ENCODE measurements around the gene MRPL33.

The MRPL33 gene

DNA sequence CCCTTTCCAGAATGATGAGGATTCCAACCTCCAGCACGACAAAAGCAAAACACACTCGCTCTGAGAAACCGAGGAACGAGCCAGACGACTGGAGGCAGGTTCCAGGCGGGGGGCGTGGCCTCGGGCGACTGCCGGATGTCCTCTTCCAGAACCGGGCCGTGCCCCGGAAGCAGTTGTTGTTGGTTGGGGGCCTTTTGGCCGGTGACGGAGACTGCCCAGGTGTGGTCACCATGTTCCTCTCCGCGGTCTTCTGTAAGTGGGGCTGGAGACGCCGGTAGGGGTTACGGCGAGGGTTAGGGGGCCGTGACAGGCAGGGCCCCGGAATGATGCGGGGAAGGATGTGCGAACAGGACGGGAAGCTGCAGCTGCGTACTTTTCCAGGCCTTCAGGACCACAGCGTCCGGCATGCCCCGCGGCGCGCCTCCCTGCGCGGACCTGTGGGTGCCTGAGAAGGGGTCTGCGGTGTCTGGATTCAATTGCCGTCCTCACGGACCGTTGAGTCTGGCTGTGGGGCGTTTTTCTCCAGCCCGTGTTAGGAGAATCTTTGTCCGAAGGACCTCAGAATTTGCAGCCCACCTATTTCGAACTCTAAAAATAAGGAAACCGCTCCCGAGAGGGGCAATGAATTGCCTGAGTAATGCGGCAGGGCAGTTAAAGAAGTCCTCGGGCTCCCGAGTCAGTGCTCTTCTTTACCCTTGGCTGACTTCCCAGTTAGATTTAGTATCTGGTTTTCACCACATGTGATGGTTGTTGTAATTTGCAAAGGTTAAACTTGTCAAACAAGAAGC lies at the start of gene MRPL33:
MRPL33 (plus strand) TSS at position 172 of the 788 bp plus-strand sequence; CDS start at position 231, 59 bp downstream.
- peak; percentile 76 for FAIRE-seq

DNA sequence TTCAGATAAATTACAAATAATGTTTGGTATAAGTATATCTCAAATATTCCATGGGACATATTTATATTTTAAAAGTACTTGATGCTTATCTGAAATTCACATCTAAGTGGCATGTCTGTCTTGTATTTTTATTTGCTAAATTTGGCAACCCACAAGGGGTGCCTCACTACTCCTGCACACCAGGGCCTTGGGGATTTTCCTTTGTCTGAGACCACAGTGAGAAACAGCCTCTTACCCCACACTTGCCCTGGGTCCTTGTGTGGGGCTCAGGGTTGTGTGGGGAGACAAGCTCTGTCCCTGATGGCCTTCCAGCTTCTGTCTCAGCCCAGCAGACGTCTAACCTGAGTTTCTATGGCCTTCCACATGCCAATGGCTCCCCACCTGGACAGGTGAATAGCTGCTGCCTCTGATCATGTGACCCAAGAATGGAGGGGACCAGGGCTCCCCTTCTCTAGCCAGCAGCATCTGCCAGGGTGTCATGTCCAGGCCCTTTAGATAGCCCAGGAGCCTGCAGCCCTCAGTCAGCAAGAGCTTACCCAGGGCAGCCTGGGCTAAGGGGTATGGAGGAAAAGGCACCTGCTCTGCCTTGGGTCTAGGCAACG lies 49.5 kb upstream of the MRPL33 start:
- no peak for FAIRE-seq

DNA sequence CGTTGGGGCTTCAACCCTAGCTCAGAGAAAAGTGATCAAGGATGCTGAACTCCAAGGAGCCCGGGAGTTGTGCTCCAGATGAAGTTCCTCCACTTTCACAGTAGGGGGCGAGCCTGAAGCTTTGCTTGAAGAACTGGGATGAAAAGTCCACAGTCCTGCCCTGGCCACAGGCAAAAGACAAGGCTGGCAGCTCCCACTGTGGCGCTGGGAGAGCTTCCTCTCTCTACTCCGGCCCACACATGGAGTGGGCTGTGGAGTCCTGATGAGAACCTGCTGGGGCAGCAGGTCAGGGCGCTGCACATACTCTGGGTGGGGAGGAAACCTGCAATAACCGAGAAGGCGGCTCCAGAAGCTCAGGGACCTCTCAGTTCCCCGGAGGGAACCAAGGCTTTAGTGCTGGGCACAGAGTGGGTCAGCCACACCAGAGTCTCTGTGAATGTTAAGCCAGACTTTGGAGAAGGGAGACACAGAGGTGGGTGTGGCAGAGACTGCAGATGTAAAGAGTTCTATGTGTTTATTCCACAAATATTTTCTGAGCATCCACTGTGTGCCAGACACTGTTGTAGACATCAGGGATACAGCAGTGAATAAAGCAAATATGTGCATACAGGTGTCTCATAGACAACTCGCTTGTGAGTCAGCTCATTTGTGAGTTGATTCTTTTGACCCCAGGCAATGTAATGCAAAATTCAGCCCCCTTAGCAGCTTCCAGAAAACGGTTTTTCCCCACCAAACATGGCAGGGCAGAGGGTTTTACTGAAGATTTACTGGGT lies 48.0 kb upstream of the MRPL33 start:
- FAIRE-seq, result no peak

DNA sequence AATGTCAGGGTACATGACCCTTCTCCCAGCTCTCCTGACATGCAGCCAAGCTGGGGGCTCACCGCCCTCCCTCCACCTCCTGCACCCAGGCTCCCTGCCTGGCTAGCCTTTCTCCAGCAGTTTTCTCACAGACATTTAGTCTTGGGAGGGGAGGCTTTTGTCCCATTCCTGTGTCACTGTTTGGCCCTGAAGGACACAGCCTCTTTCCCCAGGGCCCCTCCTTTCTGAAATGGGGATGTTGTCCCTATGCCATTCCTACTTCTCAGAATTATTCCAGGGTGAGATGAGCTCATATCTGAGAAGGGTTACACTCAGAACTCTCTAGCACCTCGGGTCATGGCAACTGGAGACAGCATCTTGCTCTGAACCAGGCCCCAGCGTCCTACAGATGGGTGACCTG lies 47.3 kb upstream of the MRPL33 start:
- FAIRE-seq, result no peak

DNA sequence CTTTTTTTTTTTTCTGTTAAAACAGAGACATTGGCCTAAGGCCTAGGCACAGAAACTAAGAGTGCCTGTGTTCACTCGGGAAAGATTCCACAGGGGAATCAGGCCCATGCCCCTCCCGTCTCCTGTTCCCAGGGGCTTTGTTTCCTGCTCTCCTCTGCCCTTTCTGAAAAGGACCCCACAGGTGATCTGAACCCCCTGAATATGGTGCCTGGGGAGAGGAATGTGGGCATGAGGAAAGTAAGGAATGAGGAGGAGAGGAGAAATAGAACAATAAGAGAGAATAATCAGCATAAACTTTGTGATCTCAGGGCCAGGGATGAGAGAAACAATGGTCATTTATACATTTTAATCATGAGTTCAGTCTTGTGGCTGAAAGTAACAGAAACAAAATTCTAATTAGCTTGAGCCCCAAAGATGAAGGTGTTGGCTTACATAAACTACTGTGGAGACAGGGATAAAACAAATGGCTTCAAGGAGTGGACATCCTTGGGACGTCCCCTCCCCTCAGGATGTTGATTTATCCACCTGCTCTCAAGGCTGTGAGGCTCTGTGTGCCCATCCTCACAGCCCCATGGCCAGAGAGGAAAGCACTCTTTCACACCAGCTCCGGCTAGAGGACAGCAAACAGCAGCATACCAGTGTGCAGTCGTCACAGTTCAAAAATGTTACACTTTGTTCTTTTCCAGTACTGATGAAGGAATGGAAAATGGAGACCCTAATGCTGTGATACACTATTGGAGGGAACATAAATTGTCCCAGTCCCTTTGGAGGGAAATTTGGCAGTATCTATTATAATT lies 46.4 kb upstream of the MRPL33 start:
- no peak for FAIRE-seq

DNA sequence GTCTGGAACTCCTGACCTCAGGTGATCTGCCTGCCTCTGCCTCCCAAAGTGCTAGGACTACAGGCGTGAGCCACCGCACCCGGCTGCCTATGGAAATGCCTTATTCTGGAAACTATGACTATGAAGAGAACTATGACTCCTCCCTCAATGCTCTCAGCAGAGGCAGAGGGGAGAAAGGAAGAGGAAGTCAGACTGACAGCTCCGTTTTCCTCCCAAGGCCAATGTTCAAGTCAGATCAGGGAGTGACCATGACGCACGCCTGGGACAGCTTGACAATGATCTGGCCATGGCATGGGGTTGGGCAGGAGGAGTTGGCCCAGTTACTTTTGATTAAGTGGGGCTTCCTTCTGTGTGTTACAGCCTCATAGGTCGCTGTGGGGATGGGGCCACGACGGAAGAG lies 44.3 kb upstream of the MRPL33 start:
- FAIRE-seq, result no peak

DNA sequence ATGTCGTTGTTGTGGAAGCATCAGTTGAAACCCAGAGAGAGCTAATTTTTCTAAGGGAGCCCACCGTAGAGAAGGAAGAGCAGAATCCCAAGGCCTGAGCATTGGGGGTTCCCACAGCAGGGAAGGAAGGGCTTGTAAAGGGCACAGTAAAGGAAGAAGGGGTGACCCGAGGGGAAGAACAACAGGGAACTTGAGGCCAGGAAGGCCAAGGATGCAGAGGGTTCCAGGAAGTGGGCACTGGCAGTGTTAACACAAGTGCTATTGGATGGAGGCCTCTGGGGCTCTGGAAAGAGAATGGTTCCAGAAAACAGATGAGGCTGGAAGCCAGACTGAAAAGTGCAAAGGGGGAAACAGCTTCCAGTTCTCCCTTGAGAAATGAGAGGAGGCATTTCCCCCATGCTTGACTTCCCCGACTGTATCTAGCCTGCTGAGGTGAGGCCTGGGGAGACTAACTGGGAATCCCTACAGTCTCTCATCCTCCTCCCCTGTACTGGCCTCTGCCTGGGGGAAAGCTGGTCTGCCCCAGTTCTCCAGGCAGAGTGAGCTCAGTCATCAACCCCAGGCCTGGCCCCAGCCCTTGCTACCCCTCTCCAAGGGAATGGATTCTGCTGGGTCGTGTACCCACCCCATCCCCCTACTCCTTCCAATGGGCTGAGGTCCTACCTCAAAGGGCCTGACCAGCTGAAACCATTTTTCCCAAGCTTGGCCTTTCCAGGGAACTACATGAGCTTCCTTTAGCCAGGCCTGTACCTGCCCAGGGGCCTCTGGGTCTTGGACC lies 43.2 kb upstream of the MRPL33 start:
- FAIRE-seq, result no peak

DNA sequence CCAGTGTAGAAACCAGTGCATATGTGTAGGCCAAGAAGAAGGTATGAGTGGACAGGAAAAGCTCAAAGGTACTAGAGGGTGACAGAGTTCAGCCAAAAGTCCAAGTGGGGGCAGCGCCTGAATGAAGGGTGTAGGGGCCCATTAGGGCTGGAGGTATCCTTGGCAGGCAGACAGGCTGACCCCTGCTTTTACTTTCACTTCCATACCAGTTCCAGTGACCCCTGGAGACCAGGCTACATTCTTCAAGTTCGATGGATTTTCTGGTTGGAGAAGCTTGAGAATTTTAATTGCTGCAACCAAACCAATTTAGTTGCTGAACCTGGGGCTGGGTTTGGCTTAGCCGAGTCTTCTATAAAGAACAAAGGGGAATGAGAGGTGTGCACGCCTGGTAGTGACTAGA lies 42.3 kb upstream of the MRPL33 start:
- FAIRE-seq, result no peak

DNA sequence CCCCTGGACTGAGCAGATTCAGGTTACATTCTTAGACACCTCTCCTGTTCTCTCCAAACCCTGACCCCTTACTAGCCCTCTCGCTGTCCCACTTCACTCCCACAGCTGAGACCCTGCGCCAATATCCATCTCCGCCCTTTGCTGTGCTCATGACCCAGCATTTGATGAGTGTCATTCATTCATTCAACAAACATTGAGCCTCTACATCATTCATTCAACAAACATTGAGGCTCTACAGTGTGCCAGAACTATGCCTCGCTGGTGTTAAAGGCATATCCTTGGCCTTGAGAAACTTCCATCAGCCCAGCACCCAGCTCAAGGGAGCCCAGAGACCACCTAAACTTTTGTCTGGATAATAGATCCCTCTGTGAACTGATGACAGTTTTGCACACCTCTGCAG lies 41.9 kb upstream of the MRPL33 start:
- no peak for FAIRE-seq

DNA sequence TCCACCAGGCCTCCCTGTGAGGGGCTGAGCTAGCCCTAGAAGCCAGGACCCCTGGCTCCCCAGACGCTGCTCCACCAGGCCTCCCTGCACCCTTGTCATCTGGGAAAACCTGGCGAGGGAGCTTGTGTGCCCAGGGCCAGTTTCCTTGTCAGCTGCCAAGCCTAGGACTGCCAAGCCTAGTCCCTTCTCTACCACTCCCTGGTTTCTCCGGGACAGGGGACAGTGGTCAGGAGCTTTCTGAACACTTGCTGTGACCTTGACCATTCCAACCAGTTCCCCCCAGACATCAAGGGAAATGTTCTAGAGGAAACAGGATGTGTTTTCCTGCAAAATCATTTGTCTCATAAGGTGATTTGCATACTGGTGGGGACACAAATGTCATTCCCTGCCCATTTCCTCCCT lies 41.3 kb upstream of the MRPL33 start:
- no peak for FAIRE-seq

DNA sequence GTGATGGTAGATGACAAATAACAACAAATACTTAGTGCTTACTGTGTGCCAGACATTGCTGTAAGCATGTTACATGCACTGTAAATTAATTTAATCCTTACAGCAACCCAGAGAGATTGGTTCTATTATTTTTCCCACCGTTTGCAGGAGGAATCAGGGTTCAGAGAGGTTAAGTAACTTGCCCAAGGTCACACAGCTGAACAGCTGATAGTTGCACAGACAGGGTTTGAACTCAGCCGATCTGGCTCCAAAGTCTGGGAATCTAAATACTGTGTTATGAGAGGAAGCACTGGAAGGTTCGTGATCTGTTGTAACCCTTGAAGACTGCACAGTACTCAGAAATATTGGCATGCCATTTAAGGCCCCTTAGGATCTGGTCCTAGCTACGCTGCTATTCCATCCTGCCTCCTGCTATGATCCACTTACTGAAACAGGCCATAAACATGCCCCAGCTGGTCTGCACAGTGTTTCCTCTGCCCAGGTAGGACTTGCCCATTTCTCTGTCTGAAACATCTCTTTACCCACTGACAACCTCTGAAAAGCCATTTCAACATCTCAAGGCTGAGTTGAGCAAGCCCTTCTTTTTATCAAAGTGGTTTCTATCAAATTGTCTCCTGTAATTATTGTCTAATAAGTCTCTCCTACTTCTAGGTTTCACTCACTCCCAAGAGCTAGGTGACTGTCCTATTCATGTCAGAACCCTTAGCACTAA lies 40.4 kb upstream of the MRPL33 start:
- no peak for FAIRE-seq

DNA sequence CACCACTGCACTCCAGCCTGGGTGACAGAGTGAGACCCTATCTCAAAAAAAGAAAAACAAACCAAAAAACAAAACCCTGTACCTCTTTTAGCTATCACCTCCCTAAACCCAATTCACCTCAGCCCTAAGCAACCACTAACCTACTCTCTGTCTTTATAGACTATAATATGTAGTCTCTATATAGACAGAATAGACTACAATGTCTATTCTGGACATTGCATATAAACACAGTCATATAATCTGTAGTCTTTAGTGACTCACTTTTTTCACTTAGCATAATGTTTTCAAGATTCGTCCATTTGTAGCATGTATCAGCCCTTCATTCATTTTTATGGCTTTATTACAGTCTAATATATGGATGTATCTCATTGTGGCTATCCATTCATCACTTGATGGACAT lies 37.2 kb upstream of the MRPL33 start:
- no peak for FAIRE-seq

DNA sequence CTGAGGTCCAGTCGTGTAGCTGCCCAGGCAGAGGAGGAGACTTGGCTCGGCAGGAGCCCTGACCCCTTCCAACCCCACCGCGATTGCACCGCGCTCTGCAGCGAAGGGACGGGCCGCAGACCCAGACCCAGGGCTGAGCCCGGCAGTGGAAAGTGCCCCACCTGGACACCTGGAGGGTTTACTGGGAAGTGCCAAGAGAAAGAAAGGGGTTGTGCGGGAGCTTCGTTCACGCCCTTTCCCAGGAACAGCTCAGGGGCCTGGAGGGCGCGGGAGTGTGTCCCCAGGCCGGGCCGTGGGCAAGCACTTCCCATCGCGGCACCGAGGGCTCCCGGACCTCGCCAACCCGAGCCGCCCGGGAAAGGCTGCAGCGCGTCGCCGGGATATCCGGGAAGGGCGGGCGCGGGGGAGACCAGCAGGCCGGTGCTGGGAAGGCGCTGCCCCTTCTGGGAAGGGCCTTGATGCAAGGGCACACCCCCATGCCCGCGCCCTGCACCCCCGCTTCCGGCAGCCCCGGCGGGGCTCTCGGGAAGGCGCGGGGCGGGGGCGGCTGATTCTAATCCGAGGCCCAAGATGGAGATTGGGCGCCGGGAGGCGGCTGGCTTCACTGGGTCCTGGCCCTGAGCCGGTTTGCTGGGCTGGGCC lies 36.1 kb upstream of the MRPL33 start:
- no peak for FAIRE-seq

DNA sequence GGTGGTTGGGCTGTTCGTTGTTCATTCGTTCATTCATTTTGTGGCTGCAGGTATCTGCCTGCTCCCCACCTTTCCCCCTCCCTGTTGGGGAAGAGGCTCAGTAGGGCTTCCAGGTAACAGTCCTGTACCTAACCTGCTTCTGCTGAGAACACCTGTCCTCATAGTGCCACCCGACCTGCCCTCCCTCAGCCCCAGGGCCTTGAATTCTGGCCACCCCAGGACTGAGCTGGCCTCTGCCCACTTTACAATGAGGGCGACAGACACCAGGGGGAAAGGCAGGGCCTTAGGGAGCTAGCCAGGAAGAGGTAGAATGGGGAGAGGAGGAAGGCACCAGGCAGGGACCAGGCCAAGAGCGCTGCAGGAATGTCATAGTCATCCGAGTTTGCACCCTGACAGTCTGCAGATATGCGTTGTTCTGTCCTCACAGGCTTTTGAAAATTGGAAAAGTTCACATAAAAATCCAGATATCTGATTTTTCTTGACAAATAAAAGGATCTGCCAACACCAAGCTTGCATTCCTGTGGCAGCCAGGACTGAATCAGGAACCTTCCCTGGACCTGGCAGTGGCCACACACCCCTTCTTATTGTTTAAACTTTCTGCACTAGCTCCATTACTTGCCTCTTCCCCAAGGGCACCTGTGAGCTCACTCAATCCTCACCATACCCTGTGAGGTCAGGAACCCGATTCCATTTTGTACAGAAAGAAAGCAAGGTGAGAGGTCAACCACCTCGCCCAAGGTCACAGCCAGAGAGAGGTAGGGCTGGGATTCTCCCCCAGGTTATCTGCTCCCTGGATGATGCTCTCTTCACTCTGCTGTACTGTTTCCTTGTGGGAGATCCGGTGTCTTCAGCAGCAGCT lies 35.3 kb upstream of the MRPL33 start:
- no peak for FAIRE-seq

DNA sequence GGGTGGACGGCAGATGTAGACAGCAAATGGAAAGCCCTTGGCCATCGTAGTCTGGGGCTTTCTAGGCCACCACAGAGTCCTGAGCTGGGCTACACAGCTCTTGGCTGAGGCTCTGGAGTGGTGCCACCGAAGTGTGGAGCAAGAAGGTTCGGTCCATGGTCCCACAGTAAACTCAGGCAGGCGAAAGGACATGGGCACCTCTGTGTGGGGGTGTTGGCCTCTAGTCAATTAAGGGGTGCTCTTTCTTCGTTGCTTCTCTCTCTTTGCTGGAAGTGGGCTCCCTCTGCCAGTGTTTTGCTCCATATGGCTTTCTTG lies 34.7 kb upstream of the MRPL33 start:
- FAIRE-seq, result no peak

DNA sequence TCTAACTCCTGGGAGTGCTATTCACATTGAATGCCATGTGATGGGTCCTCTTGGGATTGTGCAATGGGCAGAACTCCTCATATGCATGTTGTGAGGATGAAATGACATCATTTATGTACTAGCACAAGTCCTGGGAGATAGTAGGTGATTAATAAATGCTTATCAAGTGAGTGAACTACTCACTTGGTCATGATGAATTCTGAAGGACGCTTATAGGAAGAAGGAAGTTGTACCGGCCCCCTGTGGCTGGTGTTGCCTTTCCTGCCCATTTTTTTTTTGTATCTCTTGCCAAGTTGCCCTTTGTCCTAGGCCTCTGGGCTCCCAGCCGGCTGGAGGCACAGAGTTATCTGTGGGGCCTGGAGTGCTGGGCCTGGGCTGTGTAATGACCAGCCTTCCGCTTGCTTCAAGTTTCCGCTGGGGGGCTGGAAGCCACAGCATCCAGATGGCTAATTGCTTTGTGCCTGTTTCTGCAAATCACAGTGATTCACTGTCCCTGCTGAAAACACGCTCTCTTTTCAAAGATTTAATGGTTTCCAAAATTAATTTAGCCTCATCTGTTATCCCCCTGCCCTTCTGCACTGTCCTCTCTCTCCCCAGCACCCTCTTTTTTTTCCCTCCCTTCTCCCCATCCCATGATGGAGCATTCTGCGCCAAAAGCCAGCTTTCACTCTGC lies 33.7 kb upstream of the MRPL33 start:
- no peak for FAIRE-seq

DNA sequence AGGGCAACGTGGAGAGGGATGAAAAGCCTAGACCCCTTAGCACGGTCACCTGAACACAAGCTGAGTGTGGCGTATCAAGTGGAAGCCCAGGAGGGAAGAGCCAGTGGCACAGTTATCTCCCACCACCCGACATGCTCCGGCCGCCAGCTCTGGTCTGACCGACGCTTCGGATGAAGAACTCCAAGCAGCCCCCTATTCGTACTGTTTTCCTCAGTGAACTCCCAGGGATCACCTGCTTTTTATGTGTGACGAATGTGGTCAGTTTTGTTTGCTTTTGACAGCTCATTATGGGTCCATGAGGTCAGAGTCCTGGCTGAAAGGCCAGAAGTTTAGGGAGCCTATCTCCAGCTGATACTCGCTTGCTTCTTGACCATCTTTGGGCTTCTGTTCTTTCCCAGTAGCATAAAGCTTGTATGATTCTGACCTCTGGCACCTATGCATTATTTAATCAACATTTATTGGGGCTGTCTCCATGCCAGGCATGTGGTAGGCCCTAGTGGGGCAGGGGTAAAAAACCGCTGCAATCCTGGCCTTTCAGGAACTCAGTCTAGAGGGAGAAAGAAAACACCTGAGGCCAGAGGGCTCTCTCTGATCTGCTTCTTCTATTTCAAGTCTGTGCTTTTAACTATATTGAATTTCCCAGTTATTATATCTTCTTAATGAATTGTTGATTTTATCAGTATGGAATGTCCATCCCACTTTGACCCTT lies 33.0 kb upstream of the MRPL33 start:
- FAIRE-seq, result no peak

DNA sequence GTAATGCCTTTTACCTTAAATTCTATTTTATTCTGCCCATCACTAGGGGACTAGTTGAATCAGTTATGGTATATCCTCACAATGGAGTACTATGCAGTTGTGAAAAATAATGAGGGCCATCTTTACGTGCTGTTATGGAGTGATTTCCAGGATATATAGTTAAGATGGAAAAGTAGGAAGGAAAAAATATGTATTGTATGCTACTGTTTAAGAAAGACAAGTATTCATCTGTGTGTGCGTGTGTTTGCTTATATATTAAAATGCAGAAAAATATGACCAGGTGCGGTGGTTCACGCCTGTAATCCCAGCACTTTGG lies 32.5 kb upstream of the MRPL33 start:
- FAIRE-seq, result no peak

DNA sequence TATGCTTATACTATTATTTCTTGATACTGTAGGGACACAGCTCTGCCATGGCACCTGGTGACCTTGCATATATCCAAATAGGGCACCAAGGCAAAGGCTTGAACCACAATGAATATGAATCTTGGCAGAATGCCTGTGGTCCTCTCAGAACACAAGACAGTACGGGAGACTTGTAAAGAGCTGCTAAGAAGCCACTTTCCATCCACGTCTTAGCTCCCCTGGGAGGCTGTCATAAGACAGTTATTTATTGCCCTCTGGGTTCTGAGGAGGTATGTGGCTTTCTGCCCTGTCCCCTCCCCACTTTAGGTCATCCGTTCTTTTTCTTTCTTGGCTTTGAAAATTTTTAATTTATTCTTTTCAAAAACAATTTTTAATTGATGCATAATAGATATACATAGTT lies 29.8 kb upstream of the MRPL33 start:
- FAIRE-seq, result no peak
